HepG2 (cell line): ENCODE measurements around the gene C4orf33. TPM values are rescaled to one million over a fixed set of nuclear protein-coding genes. Genes with fewer than 3 reads are reported as not detected.
A peak's percentile ranks its signal among the peaks of the same experiment; 100 is the strongest.

ENCODE experiments used
- CHCHD3 ChIP-seq: sonication (generic); formaldehyde crosslinking; IDR thresholded peaks from 2 replicates; pipeline ENCODE4 v1.8.0; 2022; ENCODE audit warnings: mild to moderate bottlenecking, missing genetic modification reagents, moderate library complexity
- HNF1B ChIP-seq: sonication (generic); formaldehyde crosslinking; IDR thresholded peaks from 2 replicates; pipeline ENCODE4 v1.5.1; 2020; ENCODE audit warnings: mild to moderate bottlenecking, moderate library complexity, missing genetic modification reagents
- IKZF5 ChIP-seq: IDR thresholded peaks from 2 replicates; pipeline ENCODE4 v1.6.1; 2018; ENCODE audit warnings: missing genetic modification reagents, mild to moderate bottlenecking, missing compliant biosample characterization
- NFYC ChIP-seq: IDR thresholded peaks from 2 replicates; pipeline ENCODE4 v1.6.1; 2016; ENCODE audit warnings: missing genetic modification reagents, missing compliant biosample characterization
- PITX1 ChIP-seq: sonication (generic); formaldehyde crosslinking; IDR thresholded peaks from 2 replicates; pipeline ENCODE4 v1.5.1; 2020; ENCODE audit warnings: mild to moderate bottlenecking, missing genetic modification reagents
- SUZ12 ChIP-seq: fragments of 150-350 bp; IDR thresholded peaks from 2 replicates; pipeline ENCODE4 v1.6.1; 2014; ENCODE audit warnings: low read depth, low read length
- ZBTB21 ChIP-seq: sonication (generic); formaldehyde crosslinking; IDR thresholded peaks from 2 replicates; pipeline ENCODE4 v1.4.0; 2020; ENCODE audit warnings: missing genetic modification reagents
- ZNF281 ChIP-seq: sonication (generic); formaldehyde crosslinking; IDR thresholded peaks from 2 replicates; pipeline ENCODE4 v1.4.0; 2020; ENCODE audit warnings: missing genetic modification reagents, borderline replicate concordance
- ZNF317 ChIP-seq: sonication (generic); formaldehyde crosslinking; IDR thresholded peaks from 2 replicates; pipeline ENCODE4 v1.5.0; 2020; ENCODE audit warnings: mild to moderate bottlenecking, missing genetic modification reagents
- ZNF331 ChIP-seq: sonication (generic); formaldehyde crosslinking; IDR thresholded peaks from 2 replicates; pipeline ENCODE4 v1.4.0; 2020; ENCODE audit warnings: missing genetic modification reagents
- ZNF503 ChIP-seq: sonication (generic); formaldehyde crosslinking; IDR thresholded peaks from 2 replicates; pipeline ENCODE4 v1.4.0; 2020; ENCODE audit warnings: missing genetic modification reagents
- ZNF619 ChIP-seq: sonication (generic); formaldehyde crosslinking; IDR thresholded peaks from 2 replicates; pipeline ENCODE4 v1.4.0; 2020; ENCODE audit warnings: mild to moderate bottlenecking, missing genetic modification reagents
- ZNF713 ChIP-seq: sonication (generic); formaldehyde crosslinking; IDR thresholded peaks from 2 replicates; pipeline ENCODE4 v1.4.0; 2020; ENCODE audit warnings: mild to moderate bottlenecking, missing genetic modification reagents
- ZNF883 ChIP-seq: sonication (generic); formaldehyde crosslinking; IDR thresholded peaks from 2 replicates; pipeline ENCODE4 v1.5.1; 2020; ENCODE audit warnings: mild to moderate bottlenecking, missing genetic modification reagents; ENCODE audit errors: not compliant biosample characterization
- polyA plus RNA-seq, 8 experiments: library from polyadenylated mRNA; depleted of rRNA in 3 of 8; stranded (reverse) in 7 of 8; unstranded in 1 of 8; fragments of >200 nt; fragmentation: Illumina TruSeq in 4 of 8; extraction: Trizol in 4 of 8; gene quantifications; 2 replicates each; pipeline versions ENCODE4 v1.2.1 to v1.2.3, GENCODE V29; 2011 to 2016; ENCODE audit warnings: low read depth in 4 of 8, missing spikeins in 1 of 8, mixed read lengths in 1 of 8; ENCODE audit not compliant: insufficient read depth in 1 of 8
- total RNA-seq, 5 experiments: library from RNA; depleted of rRNA; stranded (reverse); fragments of >200 nt; fragmentation: Illumina TruSeq; extraction: Trizol; gene quantifications; 2 replicates each; pipeline ENCODE4 v1.2.3, GENCODE V29; 2016; ENCODE audit warnings: low read depth in 1 of 5

The C4orf33 gene
- total and polyA plus RNA-seq, 2 of the 13 experiments (the other 11 are each of a cell fraction or from before 2014, with no cell fraction given), result 2.8 to 3.3 TPM

GRCh38 chr4:129093191-129093920 is 2.6 kb upstream of the C4orf33 start, which contains the start of gene SCLT1 (continued):
- 0 out of 2 replicates have a peak, but pooled peaks have one; percentile 36 for TF ChIP-seq CHCHD3
- TF ChIP-seq SUZ12, result no peak
- peak; percentile 55; the same call in 1 of the 2 replicates for TF ChIP-seq IKZF5 (CRISPR knock-in tag)
- no peak for TF ChIP-seq ZNF331 (CRISPR knock-in tag)
- TF ChIP-seq ZNF281, result no peak
- peak; percentile 55; the same call in 1 of the 2 replicates for TF ChIP-seq ZNF317 (CRISPR knock-in tag)
- peak; percentile 46; the same call in 1 of the 2 replicates for TF ChIP-seq ZNF619
- peak; percentile 67 for TF ChIP-seq HNF1B (CRISPR knock-in tag)
- no peak for TF ChIP-seq ZNF713
- no peak for TF ChIP-seq ZNF883
- peak; percentile 91 for TF ChIP-seq ZBTB21 (CRISPR knock-in tag)
- TF ChIP-seq PITX1, result peak; percentile 51; the same call in 1 of the 2 replicates
- TF ChIP-seq NFYC (CRISPR knock-in tag), result peak; percentile 85
- no peak for TF ChIP-seq ZNF503
